HepG2 (cell line): Measurements from ENCODE around the gene SYNPO. TPM values are rescaled to one million over a fixed set of nuclear protein-coding genes. Genes with fewer than 3 reads are reported as not detected.

ENCODE experiments used
- ATAC-seq: fragments of 200-7000 bp; cut with Tn5 transposase; 3 replicates; pipeline ENCODE4 v1.9.1; 2020; ENCODE audit warnings: mild to moderate bottlenecking, moderate library complexity
- BruUV-seq: library from RNA; stranded (reverse); fragments of 400-500 nt; replicated peaks from 2 replicates; lab custom pipeline; 2021; lab: Mats Ljungman, UMichigan
- CTCF ChIA-PET: fragments of 300-600 bp; formaldehyde crosslinking; extraction: SDS; loops from one replicate; lab custom pipeline; 2021; ENCODE audit warnings: low total read pairs, inconsistent platforms, low intra/inter-chr PET ratio; lab: Yijun Ruan, JAX
- POLR2A ChIA-PET: fragments of 350-600 bp; sonication (Branson Sonifier 250); formaldehyde crosslinking; loops from one replicate; lab custom pipeline; 2020; ENCODE audit warnings: antibody characterized with exemption, inconsistent platforms; lab: Yijun Ruan, JAX
- DNase-seq: peaks from one replicate; pipeline ENCODE4 v3.0.0-alpha.2; 2015; ENCODE audit warnings: low spot score
- FAIRE-seq: peaks from 3 replicates; lab custom pipeline; 2011; peaks lifted over from hg19 to GRCh38; lab: Jason Lieb, UNC
- H2AFZ ChIP-seq: one replicate; pipeline ENCODE4 v1.6.1; 2011; ENCODE audit warnings: low read length, inconsistent platforms
- H3K27ac ChIP-seq: fragments of 300-600 bp; 3 replicates; pipeline ENCODE4 v1.8.0; 2011; ENCODE audit warnings: mixed run types, mild to moderate bottlenecking, mixed read lengths, low read length, inconsistent platforms; ENCODE audit not compliant: insufficient read depth; ENCODE audit errors: extremely low read length
- H3K27me3 ChIP-seq, 2 experiments: fragments of 200-600 bp in 1 of 2; 2 replicates in 1 of 2; 3 replicates in 1 of 2; pipeline versions ENCODE4 v1.6.0 to v1.8.0; 2011; ENCODE audit warnings: low read length in 2 of 2, mild to moderate bottlenecking in 2 of 2, moderate library complexity in 2 of 2, inconsistent platforms in 1 of 2; ENCODE audit not compliant: insufficient read depth in 2 of 2, control insufficient read depth in 1 of 2
- H3K36me3 ChIP-seq, 2 experiments: fragments of 200-600 bp in 1 of 2; replicated peaks in 1 of 2; 2 replicates in 1 of 2; 3 replicates in 1 of 2; pipeline versions ENCODE4 v1.5.1 to v1.8.0; 2011; ENCODE audit warnings: low read length in 2 of 2, inconsistent platforms in 1 of 2; ENCODE audit not compliant: insufficient read depth in 2 of 2, control insufficient read depth in 1 of 2
- H3K4me1 ChIP-seq: 2 replicates; pipeline ENCODE4 v1.5.1; 2012; ENCODE audit warnings: low read length, inconsistent platforms; ENCODE audit not compliant: insufficient read depth
- H3K4me2 ChIP-seq: 2 replicates; pipeline ENCODE4 v1.6.0; 2011; ENCODE audit warnings: low read depth, low read length, inconsistent platforms
- H3K4me3 ChIP-seq, 3 experiments: fragments of 200-600 bp in 1 of 3; sonication (generic), shearing (Covaris generic) in 1 of 3; replicated peaks in 1 of 3; 2 replicates each; pipeline ENCODE4 v1.5.1; 2011 to 2016; ENCODE audit warnings: low read length in 3 of 3, inconsistent platforms in 2 of 3, low read depth in 2 of 3, mild to moderate bottlenecking in 2 of 3, control low read depth in 1 of 3, mixed read lengths in 1 of 3; ENCODE audit not compliant: insufficient read depth in 1 of 3
- H3K79me2 ChIP-seq: one replicate; pipeline ENCODE4 v1.6.1; 2011; ENCODE audit warnings: low read length, inconsistent platforms; ENCODE audit not compliant: insufficient read depth
- H3K9ac ChIP-seq: 2 replicates; pipeline ENCODE4 v1.6.0; 2011; ENCODE audit warnings: mild to moderate bottlenecking, low read depth, low read length, inconsistent platforms; ENCODE audit not compliant: insufficient read depth
- H3K9me3 ChIP-seq: 2 replicates; pipeline ENCODE4 v1.5.1; 2012; ENCODE audit warnings: mild to moderate bottlenecking, low read length
- H4K20me1 ChIP-seq: 2 replicates; pipeline ENCODE4 v1.6.0; 2011; ENCODE audit warnings: inconsistent platforms, mild to moderate bottlenecking, low read length, moderate library complexity; ENCODE audit not compliant: insufficient read depth
- E2F1 ChIP-seq: sonication (generic); formaldehyde crosslinking; IDR thresholded peaks from 2 replicates; pipeline ENCODE4 v1.5.0; 2020; ENCODE audit warnings: missing genetic modification reagents
- ELF1 ChIP-seq: sonication (generic); formaldehyde crosslinking; IDR thresholded peaks from 2 replicates; pipeline ENCODE4 v1.4.0; 2020; ENCODE audit warnings: missing genetic modification reagents
- GRHL1 ChIP-seq: sonication (generic); formaldehyde crosslinking; conservative IDR thresholded peaks from 2 replicates; pipeline ENCODE4 v1.8.0; 2022; ENCODE audit warnings: missing genetic modification reagents
- MED8 ChIP-seq: sonication (generic); formaldehyde crosslinking; IDR thresholded peaks from 2 replicates; pipeline ENCODE4 v1.8.1; 2023; ENCODE audit warnings: mild to moderate bottlenecking, missing genetic modification reagents; ENCODE audit not compliant: insufficient replicate concordance
- NAIF1 ChIP-seq: sonication (generic); formaldehyde crosslinking; IDR thresholded peaks from 2 replicates; pipeline ENCODE4 v1.5.0; 2020; ENCODE audit warnings: mild to moderate bottlenecking, missing genetic modification reagents, borderline replicate concordance
- PAX8 ChIP-seq: sonication (generic); formaldehyde crosslinking; IDR thresholded peaks from 2 replicates; pipeline ENCODE4 v1.8.0; 2022; ENCODE audit warnings: mild to moderate bottlenecking, missing genetic modification reagents, borderline replicate concordance
- PRMT3 ChIP-seq: sonication (generic); formaldehyde crosslinking; IDR thresholded peaks from 2 replicates; pipeline ENCODE4 v1.8.1; 2022; ENCODE audit warnings: low read depth, mild to moderate bottlenecking, moderate library complexity, missing genetic modification reagents, borderline replicate concordance
- SNRNP70 ChIP-seq: fragments of 200-400 bp; formaldehyde crosslinking; IDR thresholded peaks from 2 replicates; pipeline ENCODE4 v1.6.1; 2017; ENCODE audit warnings: mild to moderate bottlenecking, low read depth, low read length, moderate library complexity
- SRSF9 ChIP-seq: fragments of 200-400 bp; formaldehyde crosslinking; IDR thresholded peaks from 2 replicates; pipeline ENCODE4 v1.6.1; 2018; ENCODE audit warnings: borderline replicate concordance, mild to moderate bottlenecking, low read depth, low read length; ENCODE audit not compliant: insufficient read depth, poor library complexity, severe bottlenecking
- THYN1 ChIP-seq: sonication (generic); formaldehyde crosslinking; IDR thresholded peaks from 2 replicates; pipeline ENCODE4 v1.8.1; 2023; ENCODE audit warnings: low read depth, mild to moderate bottlenecking, moderate library complexity, missing genetic modification reagents, borderline replicate concordance
- ZNF280B ChIP-seq: sonication (generic); formaldehyde crosslinking; IDR thresholded peaks from 2 replicates; pipeline ENCODE4 v1.5.0; 2020; ENCODE audit warnings: missing genetic modification reagents, mild to moderate bottlenecking, borderline replicate concordance
- ZNF44 ChIP-seq: sonication (generic); formaldehyde crosslinking; IDR thresholded peaks from 2 replicates; pipeline ENCODE4 v1.5.1; 2020; ENCODE audit warnings: mild to moderate bottlenecking, missing genetic modification reagents
- ZNF670 ChIP-seq: sonication (generic); formaldehyde crosslinking; IDR thresholded peaks from 2 replicates; pipeline ENCODE4 v1.8.0; 2022; ENCODE audit warnings: mild to moderate bottlenecking, missing genetic modification reagents, borderline replicate concordance
- ZZZ3 ChIP-seq: sonication (generic); formaldehyde crosslinking; IDR thresholded peaks from 2 replicates; pipeline ENCODE4 v1.4.0; 2020; ENCODE audit warnings: missing genetic modification reagents, mild to moderate bottlenecking, borderline replicate concordance
- WGBS: methylation state at CpG from one replicate; pipeline ENCODE4 v1.1.6; 2017; ENCODE audit warnings: low lambda C conversion rate; 5-methylcytosine and 5-hydroxymethylcytosine counted together
- in situ Hi-C: cut with HindIII; loops from 2 replicates; pipeline ENCODE4 v1.10.0; 2017; ENCODE audit warnings: low pct_unique_long_range_greater_than_20kb; ENCODE audit not compliant: extremely low pct_ligation_motif_present
- intact Hi-C: fragments of 100-400 bp; cut with micrococcal nuclease; formaldehyde crosslinking; loops from one replicate; pipeline ENCODE4 v1.10.0; 2022; ENCODE audit not compliant: unreplicated experiment
- polyA plus RNA-seq, 8 experiments: library from polyadenylated mRNA; depleted of rRNA in 3 of 8; stranded (reverse) in 7 of 8; unstranded in 1 of 8; fragments of >200 nt; fragmentation: Illumina TruSeq in 4 of 8; extraction: Trizol in 4 of 8; gene quantifications; 2 replicates each; pipeline versions ENCODE4 v1.2.1 to v1.2.3, GENCODE V29; 2011 to 2016; ENCODE audit warnings: low read depth in 4 of 8, missing spikeins in 1 of 8, mixed read lengths in 1 of 8; ENCODE audit not compliant: insufficient read depth in 1 of 8
- total RNA-seq, 5 experiments: library from RNA; depleted of rRNA; stranded (reverse); fragments of >200 nt; fragmentation: Illumina TruSeq; extraction: Trizol; gene quantifications; 2 replicates each; pipeline ENCODE4 v1.2.3, GENCODE V29; 2016; ENCODE audit warnings: low read depth in 1 of 5

Gene SYNPO
- total and polyA plus RNA-seq, 2 of the 13 experiments (the other 11 are each of a cell fraction or from before 2014, with no cell fraction given), result 0.09 to 0.30 TPM

- Histone ChIP-seq H4K20me1 (no peaks in the 10 kb centered on the region), H3K9me3 (no peaks in the 10 kb centered on the region), H3K27me3 (no peaks in the 10 kb centered on the region; a peak in 1 of 5 replicates), H3K9ac (no peak overlapping the region), H3K36me3 (peaks cover 0 to 2% of the 10 kb centered on the region in 2 experiments; a peak in 1 of 5 replicates), H3K4me2 (no peak overlapping the region), H2AFZ (no peak overlapping the region), H3K4me1 (peaks cover 21% of the 10 kb centered on the region), H3K79me2 (peaks cover 22% of the 10 kb centered on the region), H3K27ac (no peak overlapping the region), H3K4me3 (no peak overlapping the region)
- ChIA-PET POLR2A (no interaction called here), CTCF (no interaction called here)
- WGBS, result 75% methylated on average over 3 of the region's 3 CpGs
- ATAC-seq (no peak), DNase-seq (no peak), FAIRE-seq (no peak)
- no peak for TF ChIP-seq MED8 (CRISPR knock-in tag)
- no peak for TF ChIP-seq ZNF280B
- no peak for TF ChIP-seq ELF1 (CRISPR knock-in tag)
- TF ChIP-seq ZNF44 (CRISPR knock-in tag), result no peak
- TF ChIP-seq NAIF1, result no peak
- TF ChIP-seq ZNF670 (CRISPR knock-in tag), result no peak
- TF ChIP-seq SRSF9, result no peak
- no peak for TF ChIP-seq THYN1
- no peak for TF ChIP-seq E2F1 (CRISPR knock-in tag)
- TF ChIP-seq ZZZ3, result no peak
- TF ChIP-seq GRHL1 (CRISPR knock-in tag), result no peak
- no peak for TF ChIP-seq SNRNP70
- TF ChIP-seq PRMT3, result no peak
- TF ChIP-seq PAX8 (CRISPR knock-in tag), result no peak
- in situ Hi-C loops, result no loop called here
- intact Hi-C loops, result no loop called here
- BruUV-seq, result no TSS peak
These were observed 63.3 kb downstream of the SYNPO start for GRCh38 chr5:150703762-150704161.
